H9 (cell line): ENCODE measurements around the gene TNPO3. TPM values are rescaled to one million over a fixed set of nuclear protein-coding genes. Genes with fewer than 3 reads are reported as not detected.
A peak's percentile ranks its signal among the peaks of the same experiment; 100 is the strongest.

Source experiments
- DNase-seq: peaks from one replicate; pipeline ENCODE4 v3.0.0-alpha.2; 2017
- H2AFZ ChIP-seq: one replicate; pipeline ENCODE4 v1.6.1; 2013; ENCODE audit warnings: mild to moderate bottlenecking, low read length, control low read depth, moderate library complexity
- H2AK5ac ChIP-seq: 2 replicates; pipeline ENCODE4 v1.6.1; 2013; ENCODE audit warnings: low read length, control low read depth, mixed read lengths; ENCODE audit not compliant: insufficient read length
- H2BK120ac ChIP-seq: one replicate; pipeline ENCODE4 v1.6.1; 2013; ENCODE audit warnings: low read depth, mild to moderate bottlenecking, low read length, control low read depth, inconsistent platforms; ENCODE audit not compliant: poor library complexity, severe bottlenecking
- H2BK12ac ChIP-seq: 2 replicates; pipeline ENCODE4 v1.6.1; 2013; ENCODE audit warnings: low read length, control low read depth, mixed read lengths, low read depth; ENCODE audit not compliant: insufficient read length
- H2BK15ac ChIP-seq: 2 replicates; pipeline ENCODE4 v1.6.1; 2013; ENCODE audit warnings: low read depth, low read length, control low read depth
- H2BK20ac ChIP-seq: one replicate; pipeline ENCODE4 v1.6.1; 2013; ENCODE audit warnings: low read depth, mild to moderate bottlenecking, low read length, control low read depth, inconsistent platforms; ENCODE audit not compliant: poor library complexity, severe bottlenecking
- H2BK5ac ChIP-seq: 2 replicates; pipeline ENCODE4 v1.6.1; 2013; ENCODE audit warnings: low read length, control low read depth, mixed read lengths; ENCODE audit not compliant: insufficient read length
- H3K14ac ChIP-seq: 2 replicates; pipeline ENCODE4 v1.6.1; 2013; ENCODE audit warnings: low read length, control low read depth; ENCODE audit not compliant: insufficient read depth
- H3K18ac ChIP-seq: 2 replicates; pipeline ENCODE4 v1.6.1; 2013; ENCODE audit warnings: low read depth, mild to moderate bottlenecking, mixed read lengths, low read length, control low read depth; ENCODE audit not compliant: insufficient read length
- H3K23ac ChIP-seq: 2 replicates; pipeline ENCODE4 v1.6.1; 2013; ENCODE audit warnings: low read length, control low read depth, mixed read lengths, low read depth; ENCODE audit not compliant: insufficient read length
- H3K23me2 ChIP-seq: 2 replicates; pipeline ENCODE4 v1.6.1; 2013; ENCODE audit warnings: low read depth, mild to moderate bottlenecking, mixed read lengths, low read length, control low read depth; ENCODE audit not compliant: insufficient read length, poor library complexity, severe bottlenecking
- H3K27ac ChIP-seq: 2 replicates; pipeline ENCODE4 v1.5.1; 2013; ENCODE audit warnings: low read length, control low read depth, mixed read lengths, low read depth; ENCODE audit not compliant: insufficient read length
- H3K27me3 ChIP-seq: 2 replicates; pipeline ENCODE4 v1.6.1; 2013; ENCODE audit warnings: low read length, control low read depth, inconsistent platforms; ENCODE audit not compliant: insufficient read depth
- H3K4ac ChIP-seq: 2 replicates; pipeline ENCODE4 v1.6.1; 2013; ENCODE audit warnings: low read depth, mild to moderate bottlenecking, control low read depth, inconsistent platforms, low read length, moderate library complexity
- H3K4me1 ChIP-seq: 2 replicates; pipeline ENCODE4 v1.6.1; 2013; ENCODE audit warnings: low read length, control low read depth, inconsistent platforms; ENCODE audit not compliant: insufficient read depth
- H3K4me2 ChIP-seq: 2 replicates; pipeline ENCODE4 v1.6.1; 2013; ENCODE audit warnings: low read length, control low read depth, mixed read lengths; ENCODE audit not compliant: insufficient read length, insufficient read depth
- H3K56ac ChIP-seq: 2 replicates; pipeline ENCODE4 v1.6.1; 2013; ENCODE audit warnings: low read depth, mild to moderate bottlenecking, mixed read lengths, low read length, control low read depth; ENCODE audit not compliant: insufficient read length
- H3K79me1 ChIP-seq: 2 replicates; pipeline ENCODE4 v1.6.1; 2013; ENCODE audit warnings: low read depth, mild to moderate bottlenecking, moderate library complexity, low read length, control low read depth, inconsistent platforms; ENCODE audit not compliant: insufficient read depth, poor library complexity, severe bottlenecking
- H3K79me2 ChIP-seq: 2 replicates; pipeline ENCODE4 v1.6.1; 2013; ENCODE audit warnings: low read length, control low read depth, inconsistent platforms; ENCODE audit not compliant: insufficient read depth
- H3K9ac ChIP-seq: 2 replicates; pipeline ENCODE4 v1.6.1; 2013; ENCODE audit warnings: low read length, control low read depth, mixed read lengths; ENCODE audit not compliant: insufficient read length; ENCODE audit errors: extremely low read depth
- H3K9me3 ChIP-seq: one replicate; pipeline ENCODE4 v1.6.1; 2013; ENCODE audit warnings: low read depth, low read length, inconsistent platforms; ENCODE audit not compliant: control insufficient read depth
- H3T11ph ChIP-seq: one replicate; pipeline ENCODE4 v1.6.1; 2013; ENCODE audit warnings: mild to moderate bottlenecking, low read length, control low read depth, inconsistent platforms
- H4K20me1 ChIP-seq: one replicate; pipeline ENCODE4 v1.6.1; 2013; ENCODE audit not compliant: control insufficient read depth, insufficient read length, insufficient read depth
- H4K5ac ChIP-seq: 2 replicates; pipeline ENCODE4 v1.6.1; 2013; ENCODE audit warnings: low read depth, mild to moderate bottlenecking, mixed read lengths, low read length, control low read depth; ENCODE audit not compliant: insufficient read length
- H4K8ac ChIP-seq: replicated peaks from 2 replicates; pipeline ENCODE4 v1.6.1; 2013; ENCODE audit warnings: low read length, control low read depth, mixed read lengths, low read depth; ENCODE audit not compliant: insufficient read length
- H4K91ac ChIP-seq: 2 replicates; pipeline ENCODE4 v1.6.1; 2013; ENCODE audit warnings: low read depth, mild to moderate bottlenecking, moderate library complexity, mixed read lengths, low read length, control low read depth; ENCODE audit not compliant: insufficient read length
- H3K27ac Mint-ChIP-seq, 3 experiments: 2 replicates in 2 of 3; 3 replicates in 1 of 3; pipeline ENCODE4 v1.8.0; 2020 to 2021; ENCODE audit warnings: mixed read lengths in 3 of 3, mild to moderate bottlenecking in 1 of 3, moderate library complexity in 1 of 3
- H3K27me3 Mint-ChIP-seq: 2 replicates; pipeline ENCODE4 v1.8.0; 2021; ENCODE audit warnings: low read depth, mild to moderate bottlenecking, moderate library complexity, mixed read lengths
- H3K36me3 Mint-ChIP-seq, 3 experiments: 2 replicates in 2 of 3; 3 replicates in 1 of 3; pipeline ENCODE4 v1.8.0; 2020 to 2021; ENCODE audit warnings: low read depth in 3 of 3, mixed read lengths in 3 of 3; ENCODE audit not compliant: insufficient read depth in 1 of 3
- H3K4me1 Mint-ChIP-seq, 2 experiments: 2 replicates each; pipeline ENCODE4 v1.8.0; 2020; ENCODE audit warnings: mixed read lengths in 2 of 2
- H3K4me3 Mint-ChIP-seq, 2 experiments: 2 replicates in 1 of 2; 3 replicates in 1 of 2; pipeline ENCODE4 v1.8.0; 2020 to 2021; ENCODE audit warnings: mild to moderate bottlenecking in 2 of 2, mixed read lengths in 2 of 2, moderate library complexity in 1 of 2
- H3K9me3 Mint-ChIP-seq, 2 experiments: 2 replicates in 1 of 2; 3 replicates in 1 of 2; pipeline ENCODE4 v1.8.0; 2020; ENCODE audit warnings: mild to moderate bottlenecking in 2 of 2, mixed read lengths in 2 of 2, moderate library complexity in 1 of 2
- WGBS: extraction: QIAGEN DNeasy Blood & Tissue Kit; methylation state at CpG from one replicate; pipeline ENCODE4 v1.1.7; 2013; ENCODE audit warnings: missing lambda C conversion rate, low lambda C conversion rate, mixed read lengths; ENCODE audit not compliant: insufficient read length; ENCODE audit errors: extremely low coverage; 5-methylcytosine and 5-hydroxymethylcytosine counted together
- total RNA-seq: library from RNA; stranded (reverse); gene quantifications from 2 replicates; pipeline ENCODE4 v1.2.1, GENCODE V29; 2021
- TF ChIP-seq, protein P1 (sequence below): fragments of 200-600 bp; sonication (generic); conservative IDR thresholded peaks from 3 replicates; pipeline ENCODE4 v1.8.0; 2021; ENCODE audit warnings: antibody characterized with exemption, mild to moderate bottlenecking

TNPO3 gene
- total RNA-seq, 1 experiment from 2014 or later = 90.1 TPM

DNA sequence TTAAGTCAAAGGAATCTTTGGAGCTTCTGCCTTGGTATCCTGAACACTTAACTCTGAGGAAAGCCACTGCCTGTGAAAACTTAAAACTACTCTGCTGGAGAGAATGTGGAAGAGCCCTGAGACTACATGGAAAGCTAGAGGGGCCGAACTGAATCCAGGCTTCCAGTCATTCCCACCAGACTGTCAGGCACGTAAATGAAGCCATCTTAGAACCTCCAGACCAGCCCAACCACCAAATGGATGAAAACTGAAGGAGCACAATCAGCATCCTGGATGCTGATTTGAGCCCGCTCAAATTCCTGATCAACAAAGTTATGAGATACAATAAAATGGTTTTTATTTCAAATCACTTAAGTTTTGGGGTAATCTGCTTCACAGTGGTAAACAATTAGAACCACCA lies 30.8 kb downstream of the TNPO3 start:
- Histone ChIP-seq H4K5ac (no peak overlapping the region), H2BK20ac (no peak overlapping the region), H3K18ac (no peak overlapping the region), H2BK120ac (no peak overlapping the region), H4K91ac (no peak overlapping the region), H4K20me1 (no peaks in the 10 kb centered on the region), H2BK5ac (no peak overlapping the region), H3K9ac (no peak overlapping the region), H3K27me3 (no peaks in the 10 kb centered on the region), H2BK15ac (no peak overlapping the region), H3K4me1 (peaks cover 3% of the 10 kb centered on the region; the same call in 1 of the 2 replicates), H3K14ac (no peak overlapping the region), H2AK5ac (no peak overlapping the region), H3K27ac (no peak overlapping the region), H2AFZ (no peak overlapping the region), H3K23me2 (no peaks in the 10 kb centered on the region), H3K4me2 (no peak overlapping the region), H3T11ph (no peak overlapping the region), H2BK12ac (no peak overlapping the region), H3K23ac (no peak overlapping the region), H3K79me2 (peaks cover 12% of the 10 kb centered on the region; the same call in 1 of the 2 replicates), H4K8ac (no peak overlapping the region), H3K79me1 (peaks cover 9% of the 10 kb centered on the region), H3K4ac (no peak overlapping the region), H3K56ac (no peak overlapping the region), H3K9me3 (no peaks in the 10 kb centered on the region)
- Mint-ChIP-seq H3K4me1 (peaks cover 15 to 17% of the 10 kb centered on the region in 2 experiments), H3K27me3 (no peaks in the 10 kb centered on the region), H3K27ac (peak overlapping the region in 2 of 3 experiments; percentile 11 to 81; a peak in 3 of 7 replicates), H3K9me3 (no peaks in the 10 kb centered on the region), H3K4me3 (no peak overlapping the region), H3K36me3 (peaks cover 5 to 8% (median 6%) of the 10 kb centered on the region in 3 experiments; a peak in 4 of 7 replicates)
- TF ChIP-seq, protein P1, sequence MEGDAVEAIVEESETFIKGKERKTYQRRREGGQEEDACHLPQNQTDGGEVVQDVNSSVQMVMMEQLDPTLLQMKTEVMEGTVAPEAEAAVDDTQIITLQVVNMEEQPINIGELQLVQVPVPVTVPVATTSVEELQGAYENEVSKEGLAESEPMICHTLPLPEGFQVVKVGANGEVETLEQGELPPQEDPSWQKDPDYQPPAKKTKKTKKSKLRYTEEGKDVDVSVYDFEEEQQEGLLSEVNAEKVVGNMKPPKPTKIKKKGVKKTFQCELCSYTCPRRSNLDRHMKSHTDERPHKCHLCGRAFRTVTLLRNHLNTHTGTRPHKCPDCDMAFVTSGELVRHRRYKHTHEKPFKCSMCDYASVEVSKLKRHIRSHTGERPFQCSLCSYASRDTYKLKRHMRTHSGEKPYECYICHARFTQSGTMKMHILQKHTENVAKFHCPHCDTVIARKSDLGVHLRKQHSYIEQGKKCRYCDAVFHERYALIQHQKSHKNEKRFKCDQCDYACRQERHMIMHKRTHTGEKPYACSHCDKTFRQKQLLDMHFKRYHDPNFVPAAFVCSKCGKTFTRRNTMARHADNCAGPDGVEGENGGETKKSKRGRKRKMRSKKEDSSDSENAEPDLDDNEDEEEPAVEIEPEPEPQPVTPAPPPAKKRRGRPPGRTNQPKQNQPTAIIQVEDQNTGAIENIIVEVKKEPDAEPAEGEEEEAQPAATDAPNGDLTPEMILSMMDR = no peak
- WGBS = no CpG with 5 or more reads among the region's 3 CpGs
- no peak for DNase-seq
